Measurements from ENCODE around the gene EPHA6. TPM values are rescaled to one million over a fixed set of nuclear protein-coding genes. Genes with fewer than 3 reads are reported as not detected.

EPHA6 gene
- total RNA-seq, 2 donors from 2014 or later = not detected

DNA sequence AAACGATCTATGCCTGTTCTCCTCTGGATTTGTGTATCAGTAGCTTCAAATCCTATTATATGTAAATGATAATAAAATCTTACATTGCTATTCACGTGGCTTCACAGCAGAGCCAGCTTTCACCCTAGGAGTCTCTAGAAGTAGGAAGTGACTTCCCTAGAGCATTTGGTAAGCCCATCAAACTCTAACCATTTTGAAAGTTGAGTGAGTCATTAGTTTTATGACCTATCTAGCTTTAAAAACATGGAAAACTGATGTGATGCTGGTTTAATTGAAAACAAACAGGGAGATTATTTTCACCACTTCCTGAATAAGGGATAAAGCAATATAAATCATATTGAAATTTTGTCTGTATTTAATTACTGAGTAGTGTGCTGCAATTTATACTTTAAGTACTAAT is 275.2 kb downstream of the EPHA6 start:
- H3K27ac Mint-ChIP-seq = no peak overlapping the region
- no peaks in the 10 kb centered on the region for H3K27me3 Mint-ChIP-seq (ENCODE audit: low read depth)
- H3K36me3 Mint-ChIP-seq (ENCODE audit: insufficient read depth in 2 of 2) = no peaks in the 10 kb centered on the region
- DNase-seq (no peak), ATAC-seq (replicated peaks in 1 of 2) (no peak)
- H3K4me1 Mint-ChIP-seq (ENCODE audit: low read depth) = no peaks in the 10 kb centered on the region
- H3K4me3 Mint-ChIP-seq = no peak overlapping the region
- H3K9me3 Mint-ChIP-seq = peaks cover 3 to 4% of the 10 kb centered on the region in 2 donors

DNA sequence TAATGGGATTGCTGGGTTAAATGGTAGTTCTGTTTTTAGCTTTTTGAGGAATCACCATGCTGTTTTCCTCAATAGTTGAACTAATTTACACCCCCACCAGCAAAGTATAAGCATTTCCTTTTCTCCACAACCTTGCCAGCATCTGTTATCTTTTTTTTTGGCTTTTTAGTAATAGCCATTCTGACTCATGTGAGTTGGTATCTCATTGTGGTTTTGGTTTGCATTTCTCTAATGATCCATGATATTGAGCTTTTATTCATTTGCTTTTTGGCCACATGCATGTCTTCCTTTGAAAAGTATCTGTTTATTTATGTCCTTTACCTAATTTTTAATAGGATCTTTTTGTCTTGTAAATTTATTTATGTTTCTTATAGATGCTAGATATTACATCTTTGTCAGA is 288.2 kb downstream of the EPHA6 start:
- no peak for DNase-seq
- no peaks in the 10 kb centered on the region for H3K36me3 Mint-ChIP-seq (ENCODE audit: insufficient read depth in 2 of 2)
- no peaks in the 10 kb centered on the region for H3K27me3 Mint-ChIP-seq (ENCODE audit: low read depth)
- no peak overlapping the region for H3K27ac Mint-ChIP-seq
- H3K9me3 Mint-ChIP-seq = no peaks in the 10 kb centered on the region
- no peaks in the 10 kb centered on the region for H3K4me1 Mint-ChIP-seq (ENCODE audit: low read depth)
- no peak for ATAC-seq (replicated peaks in 1 of 2)
- no peak overlapping the region for H3K4me3 Mint-ChIP-seq

DNA sequence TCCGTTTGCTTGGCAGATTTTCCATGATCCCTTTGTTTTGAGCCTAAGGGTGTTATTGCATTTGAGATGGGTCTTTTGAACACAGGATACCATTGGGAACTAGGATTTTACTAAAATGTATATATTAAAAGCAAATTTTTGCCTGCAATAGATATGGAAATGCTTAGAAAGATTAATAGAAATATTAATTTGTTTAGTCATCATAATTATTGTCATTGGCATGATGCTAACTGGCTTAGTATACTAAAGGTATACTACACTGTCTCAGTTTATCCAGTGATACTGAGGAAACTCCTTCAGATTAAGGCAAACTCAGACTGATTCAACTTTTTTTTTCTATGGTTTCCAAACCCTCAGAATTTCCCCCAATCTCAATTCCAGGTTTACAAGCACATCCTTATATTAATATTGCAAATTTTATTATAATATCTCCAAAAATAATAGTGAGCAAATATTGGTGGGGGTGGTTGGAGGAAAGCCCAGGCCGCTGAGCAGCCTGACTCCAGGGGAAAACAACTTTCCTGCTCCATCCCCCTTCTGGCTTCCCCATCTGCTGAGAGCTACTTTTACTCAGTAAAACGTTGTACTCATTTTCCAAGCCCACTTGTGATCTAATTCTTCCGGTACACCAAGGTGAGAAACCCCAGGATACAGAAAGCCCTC is 291.7 kb downstream of the EPHA6 start:
- DNase-seq (no peak), ATAC-seq (replicated peaks in 1 of 2) (no peak)
- no peaks in the 10 kb centered on the region for H3K36me3 Mint-ChIP-seq (ENCODE audit: insufficient read depth in 2 of 2)
- no peak overlapping the region for H3K4me3 Mint-ChIP-seq
- H3K27ac Mint-ChIP-seq = no peak overlapping the region
- no peaks in the 10 kb centered on the region for H3K4me1 Mint-ChIP-seq (ENCODE audit: low read depth)
- H3K9me3 Mint-ChIP-seq = peaks cover 0 to 2% of the 10 kb centered on the region in 2 donors
- no peaks in the 10 kb centered on the region for H3K27me3 Mint-ChIP-seq (ENCODE audit: low read depth)

- Mint-ChIP-seq H3K4me1 (ENCODE audit: low read depth) (no peaks in the 10 kb centered on the region), H3K9me3 (peaks cover 0 to 2% of the 10 kb centered on the region in 2 donors), H3K4me3 (no peak overlapping the region), H3K27ac (no peak overlapping the region), H3K27me3 (ENCODE audit: low read depth) (no peaks in the 10 kb centered on the region), H3K36me3 (ENCODE audit: insufficient read depth in 2 of 2) (no peaks in the 10 kb centered on the region)
- DNase-seq = no peak
- no peak for ATAC-seq (replicated peaks in 1 of 2)
Observed at GRCh38 chr3:97106652-97106989, 292.2 kb downstream of the EPHA6 start.

DNA sequence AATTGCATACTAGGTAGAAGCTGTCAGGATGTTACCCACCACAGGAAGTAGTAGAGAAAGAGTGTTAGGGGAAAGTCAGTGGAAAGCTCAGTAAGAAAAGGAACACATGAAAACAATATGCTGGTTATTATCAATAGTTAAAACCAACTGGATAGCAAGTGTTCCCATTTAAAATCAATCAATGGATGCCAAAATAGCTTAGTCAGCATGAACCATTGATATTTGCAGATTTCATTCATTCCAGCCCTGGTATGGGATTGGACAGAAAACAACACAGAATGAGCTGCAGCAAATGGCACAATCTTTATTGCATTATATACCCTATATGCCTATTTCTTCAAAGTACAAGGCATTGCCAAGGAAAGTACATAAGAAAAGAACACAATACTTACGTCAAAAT is 293.7 kb downstream of the EPHA6 start:
- Mint-ChIP-seq H3K4me3 (no peak overlapping the region), H3K9me3 (peaks cover 0 to 2% of the 10 kb centered on the region in 2 donors), H3K4me1 (ENCODE audit: low read depth) (no peaks in the 10 kb centered on the region), H3K27me3 (ENCODE audit: low read depth) (no peaks in the 10 kb centered on the region), H3K36me3 (ENCODE audit: insufficient read depth in 2 of 2) (no peaks in the 10 kb centered on the region), H3K27ac (no peak overlapping the region)
- ATAC-seq (replicated peaks in 1 of 2) (no peak), DNase-seq (no peak)

DNA sequence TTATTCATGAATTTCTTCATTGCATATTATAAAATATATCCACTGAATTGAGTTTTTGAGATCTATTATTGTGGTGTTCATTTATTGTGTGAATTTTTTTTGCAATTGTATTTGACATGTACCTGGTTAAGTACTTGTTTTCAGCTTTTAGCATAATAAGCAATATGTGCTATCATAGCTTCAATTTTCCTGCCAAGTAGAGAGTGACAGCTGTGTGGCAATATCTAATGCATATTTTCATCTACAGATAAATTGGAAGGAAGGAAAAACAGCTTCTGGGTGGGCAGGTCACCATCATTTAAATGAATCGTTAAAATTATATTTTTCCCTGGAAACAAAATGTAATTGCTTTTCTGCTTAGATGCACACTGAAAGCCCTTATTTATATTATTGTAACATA is 296.9 kb downstream of the EPHA6 start:
- peaks cover 2 to 3% of the 10 kb centered on the region in 2 donors for H3K9me3 Mint-ChIP-seq
- ATAC-seq (replicated peaks in 1 of 2) (no peak), DNase-seq (no peak)
- no peaks in the 10 kb centered on the region for H3K27me3 Mint-ChIP-seq (ENCODE audit: low read depth)
- H3K27ac Mint-ChIP-seq = no peak overlapping the region
- H3K36me3 Mint-ChIP-seq (ENCODE audit: insufficient read depth in 2 of 2) = no peaks in the 10 kb centered on the region
- no peaks in the 10 kb centered on the region for H3K4me1 Mint-ChIP-seq (ENCODE audit: low read depth)
- no peak overlapping the region for H3K4me3 Mint-ChIP-seq

DNA sequence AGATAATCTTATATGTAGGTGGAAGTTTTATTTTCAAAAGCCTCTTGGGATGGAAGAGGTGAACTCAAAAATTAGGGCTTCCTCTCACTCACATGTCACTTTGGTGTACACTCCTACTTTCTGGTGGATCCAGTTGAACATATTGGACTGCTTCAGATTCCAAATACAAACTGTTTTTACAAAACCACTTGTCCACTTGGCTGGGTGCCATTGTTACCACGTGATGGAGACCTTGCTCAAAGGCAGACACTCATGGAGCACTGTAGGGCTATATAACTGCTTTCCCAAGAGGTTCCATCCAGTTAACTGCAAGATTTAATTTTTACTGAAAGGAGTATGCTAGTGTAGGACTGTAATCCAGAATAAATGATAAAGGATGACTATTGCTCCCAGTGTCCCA is 307.0 kb downstream of the EPHA6 start:
- H3K4me1 Mint-ChIP-seq (ENCODE audit: low read depth) = no peaks in the 10 kb centered on the region
- DNase-seq (no peak), ATAC-seq (replicated peaks in 1 of 2) (no peak)
- H3K27me3 Mint-ChIP-seq (ENCODE audit: low read depth) = no peaks in the 10 kb centered on the region
- H3K27ac Mint-ChIP-seq = no peak overlapping the region
- H3K4me3 Mint-ChIP-seq = no peak overlapping the region
- H3K36me3 Mint-ChIP-seq (ENCODE audit: insufficient read depth in 2 of 2) = no peaks in the 10 kb centered on the region
- H3K9me3 Mint-ChIP-seq = peaks cover 0 to 2% of the 10 kb centered on the region in 2 donors

- Mint-ChIP-seq H3K4me1 (ENCODE audit: low read depth) (no peaks in the 10 kb centered on the region), H3K9me3 (peaks cover 2% of the 10 kb centered on the region in 2 donors), H3K4me3 (no peak overlapping the region), H3K36me3 (ENCODE audit: insufficient read depth in 2 of 2) (no peaks in the 10 kb centered on the region), H3K27ac (no peak overlapping the region), H3K27me3 (ENCODE audit: low read depth) (no peaks in the 10 kb centered on the region)
- DNase-seq = no peak
- ATAC-seq (replicated peaks in 1 of 2) = no peak
Observed at GRCh38 chr3:97125902-97126499, 311.6 kb downstream of the EPHA6 start.

DNA sequence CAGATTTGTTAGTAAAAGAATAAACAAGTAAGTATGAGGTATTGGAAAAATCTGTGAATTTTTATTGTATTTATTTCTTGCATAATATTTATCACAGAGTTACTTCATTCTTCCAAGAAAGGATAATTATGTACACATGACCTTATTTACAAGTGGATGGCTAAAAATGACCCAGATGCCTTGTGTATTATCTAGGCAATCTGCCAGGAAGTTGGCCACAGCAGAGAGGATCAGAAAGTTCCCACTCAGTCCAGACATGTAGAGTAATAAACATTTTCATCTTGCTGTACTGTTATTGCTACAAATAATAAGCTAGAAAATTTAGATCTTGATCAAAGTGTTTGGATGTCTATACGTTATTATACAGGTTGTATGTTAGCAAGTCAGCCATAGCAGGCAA is 317.1 kb downstream of the EPHA6 start:
- ATAC-seq (replicated peaks in 1 of 2) (no peak), DNase-seq (no peak)
- no peak overlapping the region for H3K4me3 Mint-ChIP-seq
- peaks cover 0 to 2% of the 10 kb centered on the region in 2 donors for H3K9me3 Mint-ChIP-seq
- no peaks in the 10 kb centered on the region for H3K36me3 Mint-ChIP-seq (ENCODE audit: insufficient read depth in 2 of 2)
- H3K27ac Mint-ChIP-seq = no peak overlapping the region
- no peaks in the 10 kb centered on the region for H3K27me3 Mint-ChIP-seq (ENCODE audit: low read depth)
- no peaks in the 10 kb centered on the region for H3K4me1 Mint-ChIP-seq (ENCODE audit: low read depth)

- Mint-ChIP-seq H3K4me3 (no peak overlapping the region), H3K9me3 (peaks cover 6 to 16% of the 10 kb centered on the region in 2 donors), H3K27ac (no peak overlapping the region), H3K27me3 (ENCODE audit: low read depth) (no peaks in the 10 kb centered on the region), H3K36me3 (ENCODE audit: insufficient read depth in 2 of 2) (no peaks in the 10 kb centered on the region), H3K4me1 (ENCODE audit: low read depth) (no peaks in the 10 kb centered on the region)
- no peak for ATAC-seq (replicated peaks in 1 of 2)
- DNase-seq = no peak
Observed at GRCh38 chr3:97138914-97139541, 324.6 kb downstream of the EPHA6 start.

- Mint-ChIP-seq H3K27me3 (ENCODE audit: low read depth) (no peaks in the 10 kb centered on the region), H3K9me3 (peaks cover 2% of the 10 kb centered on the region in 2 donors), H3K4me3 (no peak overlapping the region), H3K36me3 (ENCODE audit: insufficient read depth in 2 of 2) (no peaks in the 10 kb centered on the region), H3K27ac (no peak overlapping the region), H3K4me1 (ENCODE audit: low read depth) (no peaks in the 10 kb centered on the region)
- no peak for ATAC-seq (replicated peaks in 1 of 2)
- no peak for DNase-seq
Observed at GRCh38 chr3:97148931-97149330, 334.5 kb downstream of the EPHA6 start.

- H3K4me3 Mint-ChIP-seq = no peak overlapping the region
- H3K27me3 Mint-ChIP-seq (ENCODE audit: low read depth) = no peaks in the 10 kb centered on the region
- no peak for ATAC-seq (replicated peaks in 1 of 2)
- no peaks in the 10 kb centered on the region for H3K36me3 Mint-ChIP-seq (ENCODE audit: insufficient read depth in 2 of 2)
- H3K27ac Mint-ChIP-seq = no peak overlapping the region
- H3K9me3 Mint-ChIP-seq = peaks cover 0 to 9% of the 10 kb centered on the region in 2 donors
- DNase-seq = no peak
- no peaks in the 10 kb centered on the region for H3K4me1 Mint-ChIP-seq (ENCODE audit: low read depth)
Observed at GRCh38 chr3:97161169-97161568, 346.8 kb downstream of the EPHA6 start.

GRCh38 chr3:97177242-97177641 is 362.8 kb downstream of the EPHA6 start:
- DNase-seq (no peak), ATAC-seq (replicated peaks in 1 of 2) (no peak)
- Mint-ChIP-seq H3K9me3 (peaks cover 13 to 22% of the 10 kb centered on the region in 2 donors), H3K27me3 (ENCODE audit: low read depth) (no peaks in the 10 kb centered on the region), H3K36me3 (ENCODE audit: insufficient read depth in 2 of 2) (no peaks in the 10 kb centered on the region), H3K27ac (no peak overlapping the region), H3K4me1 (ENCODE audit: low read depth) (no peaks in the 10 kb centered on the region), H3K4me3 (no peak overlapping the region)

- Mint-ChIP-seq H3K4me1 (ENCODE audit: low read depth) (no peaks in the 10 kb centered on the region), H3K27ac (no peak overlapping the region), H3K36me3 (ENCODE audit: insufficient read depth in 2 of 2) (peaks cover 0 to 2% of the 10 kb centered on the region in 2 donors), H3K4me3 (no peak overlapping the region), H3K27me3 (ENCODE audit: low read depth) (no peaks in the 10 kb centered on the region), H3K9me3 (peaks cover 11 to 16% of the 10 kb centered on the region in 2 donors)
- ATAC-seq (replicated peaks in 1 of 2) (no peak), DNase-seq (no peak)
Observed at GRCh38 chr3:97181704-97182103, 367.3 kb downstream of the EPHA6 start.
